HT1080 (cell line): ENCODE measurements around the gene ATG4D. TPM values are rescaled to one million over a fixed set of nuclear protein-coding genes. Genes with fewer than 3 reads are reported as not detected.
"Not testable (repeated sequence)": the region's sequence is repeated elsewhere in the genome, so short reads cannot be mapped to it uniquely, and the experiment has no call there.

Experiments used
- DNase-seq: peaks from one replicate; pipeline ENCODE4 v3.0.0-alpha.2; 2015; ENCODE audit warnings: low read depth
- total RNA-seq: library from RNA; depleted of rRNA; stranded (reverse); fragments of >200 nt; shearing (Covaris generic); gene quantifications from 2 replicates; pipeline ENCODE4 v1.2.3, GENCODE V29; 2014

ATG4D gene
- total RNA-seq, 1 experiment from 2014 or later, result 31.8 TPM

- not testable (repeated sequence) for DNase-seq
These were observed 7.3 kb downstream of the ATG4D start for GRCh38 chr19:10551006-10551405.

GRCh38 chr19:10551698-10552301 is 8.1 kb downstream of the ATG4D start:
- peak; percentile 54 for DNase-seq

GRCh38 chr19:10552510-10553053 is 8.9 kb downstream of the ATG4D start:
- DNase-seq, result peak; percentile 41

GRCh38 chr19:10553087-10553667 is 9.5 kb downstream of the ATG4D start:
- DNase-seq, result no peak

GRCh38 chr19:10553943-10554381 is 10.3 kb downstream of the ATG4D start:
- no peak for DNase-seq

- no peak for DNase-seq
These were observed 11.3 kb downstream of the ATG4D start for GRCh38 chr19:10554760-10555609.

- DNase-seq, result no peak
These were observed 11.9 kb downstream of the ATG4D start for GRCh38 chr19:10555610-10555973.

GRCh38 chr19:10557603-10558197 is 14.0 kb downstream of the ATG4D start:
- DNase-seq, result no peak

- DNase-seq, result no peak
These were observed 16.4 kb downstream of the ATG4D start for GRCh38 chr19:10560154-10560553.

GRCh38 chr19:10562609-10563008 is 18.9 kb downstream of the ATG4D start:
- no peak for DNase-seq

- peak; percentile 46 for DNase-seq
These were observed 21.4 kb downstream of the ATG4D start for GRCh38 chr19:10565028-10565566.

GRCh38 chr19:10565567-10566407 is 22.1 kb downstream of the ATG4D start, which contains the start of gene KRI1:
Gene KRI1, minus strand, starts transcription at chr19:10566010. Its CDS starts 11 bp downstream, at chr19:10565999.
- peak; percentile 95 for DNase-seq

GRCh38 chr19:10566408-10566657 is 22.6 kb downstream of the ATG4D start:
- no peak for DNase-seq

GRCh38 chr19:10566658-10567410 is 23.1 kb downstream of the ATG4D start:
- DNase-seq, result no peak

GRCh38 chr19:10567656-10568055 is 24.0 kb downstream of the ATG4D start:
- DNase-seq, result no peak

- DNase-seq, result peak; percentile 36
These were observed 24.5 kb downstream of the ATG4D start for GRCh38 chr19:10568062-10568825.

GRCh38 chr19:10568826-10569651 is 25.3 kb downstream of the ATG4D start, which contains the start of gene CDKN2D:
Gene CDKN2D, minus strand, starts transcription at chr19:10568979. Its CDS starts 326 bp downstream, at chr19:10568653.
- peak; percentile 99 for DNase-seq

- DNase-seq, result not testable (repeated sequence)
These were observed 30.1 kb downstream of the ATG4D start for GRCh38 chr19:10573793-10574192.
